OCI-LY7 (cell line): Measurements from ENCODE around the gene GNAO1. TPM values are rescaled to one million over a fixed set of nuclear protein-coding genes. Genes with fewer than 3 reads are reported as not detected.

Source experiments
- BruUV-seq: library from RNA; stranded (reverse); fragments of 400-500 nt; replicated peaks from 2 replicates; lab custom pipeline; 2021; lab: Mats Ljungman, UMichigan
- CTCF ChIA-PET: fragments of 300-600 bp; sonication (Branson Sonifier 250); formaldehyde crosslinking; loops from one replicate; lab custom pipeline; 2022; ENCODE audit warnings: antibody characterized with exemption; ENCODE audit not compliant: unreplicated experiment; lab: Charles Lee
- POLR2A ChIA-PET: fragments of 300-600 bp; sonication (Branson Sonifier 250); formaldehyde crosslinking; loops from one replicate; lab custom pipeline; 2022; ENCODE audit warnings: antibody characterized with exemption; lab: Charles Lee
- DNase-seq: peaks from one replicate; pipeline ENCODE4 v3.0.0-alpha.2; 2015; ENCODE audit warnings: low spot score
- H2AFZ ChIP-seq: fragments of 200-600 bp; sonication (generic), shearing (Covaris generic); 2 replicates; pipeline ENCODE4 v1.6.1; 2014; ENCODE audit warnings: mild to moderate bottlenecking, antibody characterized with exemption, low read length, moderate library complexity
- H3K27ac ChIP-seq: fragments of 200-600 bp; sonication (generic); 2 replicates; pipeline ENCODE4 v1.5.1; 2014; ENCODE audit warnings: mixed run types, low read depth, mild to moderate bottlenecking, moderate library complexity, low read length, inconsistent platforms; ENCODE audit not compliant: poor library complexity, severe bottlenecking
- H3K36me3 ChIP-seq: fragments of 200-600 bp; sonication (generic); 2 replicates; pipeline ENCODE4 v1.6.1; 2014; ENCODE audit warnings: mild to moderate bottlenecking, antibody characterized with exemption, low read length, moderate library complexity, mixed read lengths; ENCODE audit not compliant: insufficient read depth
- H3K4me1 ChIP-seq: fragments of 200-600 bp; sonication (generic); 2 replicates; pipeline ENCODE4 v1.5.1; 2014; ENCODE audit warnings: mild to moderate bottlenecking, low read length; ENCODE audit not compliant: insufficient read depth, poor library complexity, severe bottlenecking
- H3K4me2 ChIP-seq: fragments of 200-600 bp; sonication (generic); 2 replicates; pipeline ENCODE4 v1.6.1; 2014; ENCODE audit warnings: mild to moderate bottlenecking, low read length
- H3K4me3 ChIP-seq: fragments of 200-600 bp; sonication (generic); 2 replicates; pipeline ENCODE4 v1.5.1; 2014; ENCODE audit warnings: mild to moderate bottlenecking, low read depth, low read length; ENCODE audit not compliant: poor library complexity, severe bottlenecking
- H3K79me2 ChIP-seq: fragments of 200-600 bp; sonication (generic); 2 replicates; pipeline ENCODE4 v1.6.1; 2016; ENCODE audit warnings: low read depth, mild to moderate bottlenecking, low read length, moderate library complexity, mixed read lengths; ENCODE audit not compliant: insufficient read depth
- H3K9me2 ChIP-seq: fragments of 200-600 bp; sonication (generic); 2 replicates; pipeline ENCODE4 v1.6.1; 2016; ENCODE audit warnings: mild to moderate bottlenecking, low read length, mixed read lengths; ENCODE audit not compliant: insufficient read depth
- H3K9me3 ChIP-seq: fragments of 200-600 bp; sonication (generic); 2 replicates; pipeline ENCODE4 v1.6.1; 2014; ENCODE audit warnings: mild to moderate bottlenecking, mixed run types, low read length, mixed read lengths
- H4K20me1 ChIP-seq: fragments of 200-600 bp; sonication (generic); 2 replicates; pipeline ENCODE4 v1.6.1; 2014; ENCODE audit warnings: mild to moderate bottlenecking, antibody characterized with exemption, low read length, moderate library complexity, mixed read lengths; ENCODE audit not compliant: insufficient read depth
- CTCF ChIP-seq: fragments of 200-600 bp; sonication (generic); conservative IDR thresholded peaks from 2 replicates; pipeline ENCODE4 v1.5.1; 2014; ENCODE audit warnings: mild to moderate bottlenecking, antibody characterized with exemption, low read length, moderate library complexity, mixed read lengths
- EZH2phosphoT487 ChIP-seq: fragments of 200-600 bp; sonication (generic); IDR thresholded peaks from 2 replicates; pipeline ENCODE4 v1.6.1; 2018; ENCODE audit warnings: low read depth, borderline replicate concordance, mild to moderate bottlenecking, mixed run types, antibody characterized with exemption, low read length, moderate library complexity, mixed read lengths
- intact Hi-C: fragments of 100-400 bp; cut with micrococcal nuclease; formaldehyde crosslinking; loops from one replicate; pipeline ENCODE4 v1.10.0; 2022; ENCODE audit not compliant: unreplicated experiment
- total RNA-seq, 2 experiments: library from RNA; depleted of rRNA in 1 of 2; stranded (reverse); fragments of >200 nt in 1 of 2; shearing (Covaris generic) in 1 of 2; gene quantifications; 2 replicates each; pipeline ENCODE4 v1.2.3, GENCODE V29; 2014 to 2022

Gene GNAO1
- total RNA-seq, 2 experiments from 2014 or later = not detected

- BruUV-seq = no TSS peak
- no peak for TF ChIP-seq CTCF
- TF ChIP-seq EZH2phosphoT487 = no peak
- ChIA-PET CTCF (no interaction called here), POLR2A (no interaction called here)
- Histone ChIP-seq H3K4me1 (no peaks in the 10 kb centered on the region), H3K27ac (no peak overlapping the region), H3K4me2 (no peak overlapping the region), H3K9me2 (no peaks in the 10 kb centered on the region), H3K36me3 (no peaks in the 10 kb centered on the region), H3K9me3 (no peaks in the 10 kb centered on the region), H4K20me1 (no peaks in the 10 kb centered on the region), H2AFZ (no peak overlapping the region), H3K4me3 (no peak overlapping the region), H3K79me2 (no peaks in the 10 kb centered on the region)
- intact Hi-C loops = no loop called here
- DNase-seq = no peak
Observed at GRCh38 chr16:56272583-56272894, 81.2 kb downstream of the GNAO1 start.

GRCh38 chr16:56273615-56274014 lies 82.3 kb downstream of the GNAO1 start:
- no peaks in the 10 kb centered on the region for H3K36me3 ChIP-seq
- H3K4me2 ChIP-seq = no peak overlapping the region
- ChIA-PET POLR2A (interaction anchor here (0.6 to 1.2 kb wide), 2 partner anchors 9 to 50 kb away, joined by 3 read pairs; no protein-coding TSS in a partner anchor), CTCF (no interaction called here)
- no peak overlapping the region for H3K27ac ChIP-seq
- no peak overlapping the region for H3K4me3 ChIP-seq
- intact Hi-C loops = no loop called here
- H3K79me2 ChIP-seq = no peaks in the 10 kb centered on the region
- no peaks in the 10 kb centered on the region for H3K4me1 ChIP-seq
- no peaks in the 10 kb centered on the region for H3K9me2 ChIP-seq
- no peak overlapping the region for H2AFZ ChIP-seq
- BruUV-seq = no TSS peak
- DNase-seq = no peak
- no peaks in the 10 kb centered on the region for H4K20me1 ChIP-seq
- H3K9me3 ChIP-seq = no peaks in the 10 kb centered on the region
- TF ChIP-seq EZH2phosphoT487 (no peak), CTCF (no peak)

GRCh38 chr16:56274369-56274768 lies 83.1 kb downstream of the GNAO1 start:
- no peaks in the 10 kb centered on the region for H3K9me2 ChIP-seq
- TF ChIP-seq CTCF (no peak), EZH2phosphoT487 (no peak)
- intact Hi-C loops = no loop called here
- no peaks in the 10 kb centered on the region for H3K36me3 ChIP-seq
- no TSS peak for BruUV-seq
- no peaks in the 10 kb centered on the region for H3K4me1 ChIP-seq
- POLR2A ChIA-PET = interaction anchor here (1.2 kb wide), 1 partner anchor 10 kb away, joined by 3 read pairs; no protein-coding TSS in a partner anchor
- CTCF ChIA-PET = no interaction called here
- H3K4me2 ChIP-seq = no peak overlapping the region
- no peak overlapping the region for H2AFZ ChIP-seq
- H3K4me3 ChIP-seq = no peak overlapping the region
- no peaks in the 10 kb centered on the region for H3K9me3 ChIP-seq
- H3K79me2 ChIP-seq = no peaks in the 10 kb centered on the region
- DNase-seq = no peak
- no peak overlapping the region for H3K27ac ChIP-seq
- no peaks in the 10 kb centered on the region for H4K20me1 ChIP-seq
